ENCODE results near the gene CNTNAP1. TPM values are rescaled to one million over a fixed set of nuclear protein-coding genes. Genes with fewer than 3 reads are reported as not detected.

CNTNAP1 gene
- total and polyA plus RNA-seq, 9 of the 15 experiments (the other 6 are each of a cell fraction or from before 2014, with no cell fraction given): 0.10 to 1.8 (median 0.62) TPM

DNA sequence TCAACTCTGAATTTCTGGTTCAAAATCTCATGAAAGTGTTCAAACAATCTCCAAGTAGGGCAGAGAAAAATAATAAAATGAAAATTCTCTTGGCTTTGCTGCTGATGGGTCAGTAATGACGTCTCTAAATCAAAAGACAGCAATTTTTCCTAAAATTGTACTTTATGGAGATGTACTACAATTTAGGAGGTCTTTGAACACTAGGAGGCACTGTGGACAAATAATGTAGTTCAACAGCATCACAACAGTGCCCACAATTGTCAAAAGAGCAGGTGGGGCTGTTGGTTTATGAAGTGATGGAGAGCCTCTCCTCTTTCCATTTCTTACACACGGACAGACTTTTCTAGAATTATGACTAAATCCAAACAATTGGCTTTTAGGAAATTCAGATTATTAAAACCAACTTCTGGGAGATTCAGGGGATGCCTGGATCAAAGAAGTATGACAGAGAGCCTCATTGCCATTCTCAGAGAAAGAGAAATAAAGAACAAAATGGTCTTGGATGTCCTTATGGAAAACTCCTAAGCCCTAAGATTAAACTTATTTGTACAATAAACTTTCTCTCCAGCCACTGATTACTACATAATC lies 38.8 kb downstream of the CNTNAP1 start (continued):
- TF ChIP-seq, protein P1, sequence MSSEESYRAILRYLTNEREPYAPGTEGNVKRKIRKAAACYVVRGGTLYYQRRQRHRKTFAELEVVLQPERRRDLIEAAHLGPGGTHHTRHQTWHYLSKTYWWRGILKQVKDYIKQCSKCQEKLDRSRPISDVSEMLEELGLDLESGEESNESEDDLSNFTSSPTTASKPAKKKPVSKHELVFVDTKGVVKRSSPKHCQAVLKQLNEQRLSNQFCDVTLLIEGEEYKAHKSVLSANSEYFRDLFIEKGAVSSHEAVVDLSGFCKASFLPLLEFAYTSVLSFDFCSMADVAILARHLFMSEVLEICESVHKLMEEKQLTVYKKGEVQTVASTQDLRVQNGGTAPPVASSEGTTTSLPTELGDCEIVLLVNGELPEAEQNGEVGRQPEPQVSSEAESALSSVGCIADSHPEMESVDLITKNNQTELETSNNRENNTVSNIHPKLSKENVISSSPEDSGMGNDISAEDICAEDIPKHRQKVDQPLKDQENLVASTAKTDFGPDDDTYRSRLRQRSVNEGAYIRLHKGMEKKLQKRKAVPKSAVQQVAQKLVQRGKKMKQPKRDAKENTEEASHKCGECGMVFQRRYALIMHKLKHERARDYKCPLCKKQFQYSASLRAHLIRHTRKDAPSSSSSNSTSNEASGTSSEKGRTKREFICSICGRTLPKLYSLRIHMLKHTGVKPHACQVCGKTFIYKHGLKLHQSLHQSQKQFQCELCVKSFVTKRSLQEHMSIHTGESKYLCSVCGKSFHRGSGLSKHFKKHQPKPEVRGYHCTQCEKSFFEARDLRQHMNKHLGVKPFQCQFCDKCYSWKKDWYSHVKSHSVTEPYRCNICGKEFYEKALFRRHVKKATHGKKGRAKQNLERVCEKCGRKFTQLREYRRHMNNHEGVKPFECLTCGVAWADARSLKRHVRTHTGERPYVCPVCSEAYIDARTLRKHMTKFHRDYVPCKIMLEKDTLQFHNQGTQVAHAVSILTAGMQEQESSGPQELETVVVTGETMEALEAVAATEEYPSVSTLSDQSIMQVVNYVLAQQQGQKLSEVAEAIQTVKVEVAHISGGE (CRISPR knock-in tag; IDR thresholded peaks at IDR 0.05): 0 out of 6 replicates have a peak, but pooled peaks of 1 of the 3 experiments have one; percentile 27
- TF ChIP-seq KDM2B (CRISPR knock-in tag; IDR thresholded peaks at IDR 0.05) (no peak), THRAP3 (IDR thresholded peaks at IDR 0.05; ENCODE audit: borderline replicate concordance) (no peak), NCOA6 (IDR thresholded peaks at IDR 0.05) (no peak), EP300 (IDR thresholded peaks at IDR 0.05; ENCODE audit: low read length) (peak; percentile 14; the same call in 1 of the 2 replicates)
- TF ChIP-seq, protein P2, sequence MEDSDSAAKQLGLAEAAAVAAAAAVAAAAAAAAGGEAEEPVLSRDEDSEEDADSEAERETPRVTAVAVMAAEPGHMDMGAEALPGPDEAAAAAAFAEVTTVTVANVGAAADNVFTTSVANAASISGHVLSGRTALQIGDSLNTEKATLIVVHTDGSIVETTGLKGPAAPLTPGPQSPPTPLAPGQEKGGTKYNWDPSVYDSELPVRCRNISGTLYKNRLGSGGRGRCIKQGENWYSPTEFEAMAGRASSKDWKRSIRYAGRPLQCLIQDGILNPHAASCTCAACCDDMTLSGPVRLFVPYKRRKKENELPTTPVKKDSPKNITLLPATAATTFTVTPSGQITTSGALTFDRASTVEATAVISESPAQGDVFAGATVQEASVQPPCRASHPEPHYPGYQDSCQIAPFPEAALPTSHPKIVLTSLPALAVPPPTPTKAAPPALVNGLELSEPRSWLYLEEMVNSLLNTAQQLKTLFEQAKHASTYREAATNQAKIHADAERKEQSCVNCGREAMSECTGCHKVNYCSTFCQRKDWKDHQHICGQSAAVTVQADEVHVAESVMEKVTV (CRISPR knock-in tag; IDR thresholded peaks at IDR 0.05): peak; percentile 80

Measured in K562 (cell line).